HepG2 (cell line): ENCODE measurements around the gene MMP7. TPM values are rescaled to one million over a fixed set of nuclear protein-coding genes. Genes with fewer than 3 reads are reported as not detected.

Experiments used
- ATAC-seq: fragments of 200-7000 bp; cut with Tn5 transposase; 3 replicates; pipeline ENCODE4 v1.9.1; 2020; ENCODE audit warnings: mild to moderate bottlenecking, moderate library complexity
- BruUV-seq: library from RNA; stranded (reverse); fragments of 400-500 nt; replicated peaks from 2 replicates; lab custom pipeline; 2021; lab: Mats Ljungman, UMichigan
- CTCF ChIA-PET: fragments of 300-600 bp; formaldehyde crosslinking; extraction: SDS; loops from one replicate; lab custom pipeline; 2021; ENCODE audit warnings: low total read pairs, inconsistent platforms, low intra/inter-chr PET ratio; lab: Yijun Ruan, JAX
- POLR2A ChIA-PET: fragments of 350-600 bp; sonication (Branson Sonifier 250); formaldehyde crosslinking; loops from one replicate; lab custom pipeline; 2020; ENCODE audit warnings: antibody characterized with exemption, inconsistent platforms; lab: Yijun Ruan, JAX
- DNase-seq: peaks from one replicate; pipeline ENCODE4 v3.0.0-alpha.2; 2015; ENCODE audit warnings: low spot score
- FAIRE-seq: peaks from 3 replicates; lab custom pipeline; 2011; peaks lifted over from hg19 to GRCh38; lab: Jason Lieb, UNC
- H2AFZ ChIP-seq: one replicate; pipeline ENCODE4 v1.6.1; 2011; ENCODE audit warnings: low read length, inconsistent platforms
- H3K27ac ChIP-seq: fragments of 300-600 bp; 3 replicates; pipeline ENCODE4 v1.8.0; 2011; ENCODE audit warnings: mixed run types, mild to moderate bottlenecking, mixed read lengths, low read length, inconsistent platforms; ENCODE audit not compliant: insufficient read depth; ENCODE audit errors: extremely low read length
- H3K27me3 ChIP-seq, 2 experiments: fragments of 200-600 bp in 1 of 2; 2 replicates in 1 of 2; 3 replicates in 1 of 2; pipeline versions ENCODE4 v1.6.0 to v1.8.0; 2011; ENCODE audit warnings: low read length in 2 of 2, mild to moderate bottlenecking in 2 of 2, moderate library complexity in 2 of 2, inconsistent platforms in 1 of 2; ENCODE audit not compliant: insufficient read depth in 2 of 2, control insufficient read depth in 1 of 2
- H3K36me3 ChIP-seq, 2 experiments: fragments of 200-600 bp in 1 of 2; replicated peaks in 1 of 2; 2 replicates in 1 of 2; 3 replicates in 1 of 2; pipeline versions ENCODE4 v1.5.1 to v1.8.0; 2011; ENCODE audit warnings: low read length in 2 of 2, inconsistent platforms in 1 of 2; ENCODE audit not compliant: insufficient read depth in 2 of 2, control insufficient read depth in 1 of 2
- H3K4me1 ChIP-seq: 2 replicates; pipeline ENCODE4 v1.5.1; 2012; ENCODE audit warnings: low read length, inconsistent platforms; ENCODE audit not compliant: insufficient read depth
- H3K4me2 ChIP-seq: 2 replicates; pipeline ENCODE4 v1.6.0; 2011; ENCODE audit warnings: low read depth, low read length, inconsistent platforms
- H3K4me3 ChIP-seq, 3 experiments: fragments of 200-600 bp in 1 of 3; sonication (generic), shearing (Covaris generic) in 1 of 3; replicated peaks in 1 of 3; 2 replicates each; pipeline ENCODE4 v1.5.1; 2011 to 2016; ENCODE audit warnings: low read length in 3 of 3, inconsistent platforms in 2 of 3, low read depth in 2 of 3, mild to moderate bottlenecking in 2 of 3, control low read depth in 1 of 3, mixed read lengths in 1 of 3; ENCODE audit not compliant: insufficient read depth in 1 of 3
- H3K79me2 ChIP-seq: one replicate; pipeline ENCODE4 v1.6.1; 2011; ENCODE audit warnings: low read length, inconsistent platforms; ENCODE audit not compliant: insufficient read depth
- H3K9ac ChIP-seq: 2 replicates; pipeline ENCODE4 v1.6.0; 2011; ENCODE audit warnings: mild to moderate bottlenecking, low read depth, low read length, inconsistent platforms; ENCODE audit not compliant: insufficient read depth
- H3K9me3 ChIP-seq: 2 replicates; pipeline ENCODE4 v1.5.1; 2012; ENCODE audit warnings: mild to moderate bottlenecking, low read length
- H4K20me1 ChIP-seq: 2 replicates; pipeline ENCODE4 v1.6.0; 2011; ENCODE audit warnings: inconsistent platforms, mild to moderate bottlenecking, low read length, moderate library complexity; ENCODE audit not compliant: insufficient read depth
- GATAD2A ChIP-seq: IDR thresholded peaks from 2 replicates; pipeline ENCODE4 v1.6.1; 2016
- JUND ChIP-seq: sonication (generic); formaldehyde crosslinking; IDR thresholded peaks from 2 replicates; pipeline ENCODE4 v1.8.0; 2022; ENCODE audit warnings: mild to moderate bottlenecking, missing genetic modification reagents
- KAT8 ChIP-seq: IDR thresholded peaks from 2 replicates; pipeline ENCODE4 v1.6.1; 2016; ENCODE audit warnings: missing genetic modification reagents, missing compliant biosample characterization
- MXD3 ChIP-seq: IDR thresholded peaks from 2 replicates; pipeline ENCODE4 v1.6.1; 2016; ENCODE audit warnings: mild to moderate bottlenecking, missing biosample characterization, missing genetic modification reagents
- NFKBIZ ChIP-seq: IDR thresholded peaks from 2 replicates; pipeline ENCODE4 v1.6.1; 2018; ENCODE audit warnings: missing genetic modification reagents, missing compliant biosample characterization
- RAD51 ChIP-seq: fragments of 450-650 bp; IDR thresholded peaks from 2 replicates; pipeline ENCODE4 v1.6.1; 2016; ENCODE audit warnings: borderline replicate concordance
- SMARCC2 ChIP-seq: fragments of 450-650 bp; IDR thresholded peaks from 2 replicates; pipeline ENCODE4 v1.6.1; 2017; ENCODE audit warnings: antibody characterized with exemption, mild to moderate bottlenecking
- SRF ChIP-seq: IDR thresholded peaks from 2 replicates; pipeline ENCODE4 v1.6.1; 2011; ENCODE audit warnings: mild to moderate bottlenecking, low read depth, low read length, moderate library complexity
- YEATS4 ChIP-seq: sonication (generic); formaldehyde crosslinking; IDR thresholded peaks from 2 replicates; pipeline ENCODE4 v1.4.0; 2020; ENCODE audit warnings: missing genetic modification reagents, borderline replicate concordance
- ZNF24 ChIP-seq: fragments of 450-650 bp; IDR thresholded peaks from 2 replicates; pipeline ENCODE4 v1.6.1; 2017; ENCODE audit warnings: antibody characterized with exemption, mild to moderate bottlenecking
- ZNF256 ChIP-seq: sonication (generic); formaldehyde crosslinking; conservative IDR thresholded peaks from 2 replicates; pipeline ENCODE4 v1.4.0; 2020; ENCODE audit warnings: missing genetic modification reagents
- ZNF609 ChIP-seq: sonication (generic); formaldehyde crosslinking; IDR thresholded peaks from 2 replicates; pipeline ENCODE4 v1.4.0; 2020; ENCODE audit warnings: mild to moderate bottlenecking, missing genetic modification reagents, borderline replicate concordance
- ZNF724P ChIP-seq: sonication (generic); formaldehyde crosslinking; IDR thresholded peaks from 2 replicates; pipeline ENCODE4 v1.8.0; 2022; ENCODE audit warnings: missing genetic modification reagents, borderline replicate concordance
- ZNF747 ChIP-seq: sonication (generic); formaldehyde crosslinking; IDR thresholded peaks from 2 replicates; pipeline ENCODE4 v1.8.1; 2023; ENCODE audit warnings: missing genetic modification reagents, mild to moderate bottlenecking, borderline replicate concordance
- WGBS: methylation state at CpG from one replicate; pipeline ENCODE4 v1.1.6; 2017; ENCODE audit warnings: low lambda C conversion rate; 5-methylcytosine and 5-hydroxymethylcytosine counted together
- in situ Hi-C: cut with HindIII; loops from 2 replicates; pipeline ENCODE4 v1.10.0; 2017; ENCODE audit warnings: low pct_unique_long_range_greater_than_20kb; ENCODE audit not compliant: extremely low pct_ligation_motif_present
- intact Hi-C: fragments of 100-400 bp; cut with micrococcal nuclease; formaldehyde crosslinking; loops from one replicate; pipeline ENCODE4 v1.10.0; 2022; ENCODE audit not compliant: unreplicated experiment
- polyA plus RNA-seq, 8 experiments: library from polyadenylated mRNA; depleted of rRNA in 3 of 8; stranded (reverse) in 7 of 8; unstranded in 1 of 8; fragments of >200 nt; fragmentation: Illumina TruSeq in 4 of 8; extraction: Trizol in 4 of 8; gene quantifications; 2 replicates each; pipeline versions ENCODE4 v1.2.1 to v1.2.3, GENCODE V29; 2011 to 2016; ENCODE audit warnings: low read depth in 4 of 8, missing spikeins in 1 of 8, mixed read lengths in 1 of 8; ENCODE audit not compliant: insufficient read depth in 1 of 8
- total RNA-seq, 5 experiments: library from RNA; depleted of rRNA; stranded (reverse); fragments of >200 nt; fragmentation: Illumina TruSeq; extraction: Trizol; gene quantifications; 2 replicates each; pipeline ENCODE4 v1.2.3, GENCODE V29; 2016; ENCODE audit warnings: low read depth in 1 of 5

The MMP7 gene
- total and polyA plus RNA-seq, 2 of the 13 experiments (the other 11 are each of a cell fraction or from before 2014, with no cell fraction given): 0.17 TPM; not detected in 1

- intact Hi-C loops: no loop called here
- DNase-seq (no peak), ATAC-seq (no peak), FAIRE-seq (no peak)
- no TSS peak for BruUV-seq
- H3K9me3 ChIP-seq: no peaks in the 10 kb centered on the region
- 30% methylated on average over 6 of the region's 6 CpGs for WGBS
- no peak overlapping the region for H3K9ac ChIP-seq
- no peaks in the 10 kb centered on the region for H3K4me1 ChIP-seq
- CTCF ChIA-PET: no interaction called here
- TF ChIP-seq KAT8 (CRISPR knock-in tag): no peak
- no peak for TF ChIP-seq JUND (CRISPR knock-in tag)
- TF ChIP-seq ZNF24: no peak
- TF ChIP-seq RAD51: no peak
- TF ChIP-seq YEATS4: no peak
- TF ChIP-seq ZNF609 (CRISPR knock-in tag): no peak
- TF ChIP-seq ZNF747 (CRISPR knock-in tag): no peak
- no peak for TF ChIP-seq ZNF724P (CRISPR knock-in tag)
- TF ChIP-seq MXD3 (CRISPR knock-in tag): no peak
- no peak for TF ChIP-seq NFKBIZ (CRISPR knock-in tag)
- TF ChIP-seq ZNF256: no peak
- TF ChIP-seq SRF: no peak
- TF ChIP-seq GATAD2A (CRISPR knock-in tag): no peak
- no peak for TF ChIP-seq SMARCC2
- no peak overlapping the region for H3K27ac ChIP-seq
- no peak overlapping the region for H2AFZ ChIP-seq
- no peak overlapping the region for H3K4me3 ChIP-seq
- no peaks in the 10 kb centered on the region for H4K20me1 ChIP-seq
- H3K36me3 ChIP-seq: no peaks in the 10 kb centered on the region
- H3K79me2 ChIP-seq: no peaks in the 10 kb centered on the region
- POLR2A ChIA-PET: no interaction called here
- no peaks in the 10 kb centered on the region for H3K27me3 ChIP-seq
- no peak overlapping the region for H3K4me2 ChIP-seq
- in situ Hi-C loops: no loop called here
Observed at GRCh38 chr11:102560555-102561011, 30.0 kb upstream of the MMP7 start.
